Lung (tissue), 12 donors: Measurements from ENCODE around the gene ZNF503. TPM values are rescaled to one million over a fixed set of nuclear protein-coding genes. Genes with fewer than 3 reads are reported as not detected.
A peak's percentile ranks its signal among the peaks of the same experiment; 100 is the strongest.

Source experiments
- ATAC-seq: fragments of 200-7000 bp; cut with Tn5 transposase; one replicate; pipeline ENCODE4 v1.9.1; 2020; ENCODE audit warnings: moderate number of reproducible peaks; ENCODE audit not compliant: insufficient read depth, low FRiP score
- DNase-seq, 3 donors: peaks; one replicate each; pipeline ENCODE4 v3.0.0-alpha.2; 2013 to 2017
- H3K27ac ChIP-seq, 2 donors: one replicate each; pipeline ENCODE4 v1.5.1; 2013; ENCODE audit warnings: mild to moderate bottlenecking in 2 of 2, moderate library complexity in 2 of 2, control low read depth in 1 of 2, inconsistent platforms in 1 of 2, low read depth in 1 of 2, low read length in 1 of 2
- H3K27me3 ChIP-seq, 3 donors: one replicate each; pipeline ENCODE4 v1.5.1; 2013; ENCODE audit warnings: low read length in 2 of 3; ENCODE audit not compliant: control insufficient read depth in 3 of 3, insufficient read depth in 3 of 3
- H3K36me3 ChIP-seq, 4 donors: one replicate each; pipeline ENCODE4 v1.5.1; 2013; ENCODE audit warnings: low read length in 4 of 4, mild to moderate bottlenecking in 1 of 4, moderate library complexity in 1 of 4; ENCODE audit not compliant: control insufficient read depth in 4 of 4, insufficient read depth in 4 of 4
- H3K4me1 ChIP-seq, 5 donors: one replicate each; pipeline ENCODE4 v1.5.1; 2013; ENCODE audit warnings: low read length in 5 of 5, mild to moderate bottlenecking in 2 of 5, moderate library complexity in 1 of 5; ENCODE audit not compliant: control insufficient read depth in 5 of 5, insufficient read depth in 5 of 5
- H3K4me3 ChIP-seq: one replicate; pipeline ENCODE4 v1.5.1; 2013; ENCODE audit warnings: mild to moderate bottlenecking, control low read depth, moderate library complexity
- H3K9ac ChIP-seq, 2 donors: one replicate each; pipeline ENCODE4 v1.5.1; 2013; ENCODE audit warnings: low read length in 2 of 2, control low read depth in 1 of 2; ENCODE audit not compliant: insufficient read depth in 1 of 2
- H3K9me3 ChIP-seq, 4 donors: one replicate each; pipeline ENCODE4 v1.5.1; 2013; ENCODE audit warnings: low read length in 3 of 4, mild to moderate bottlenecking in 1 of 4, moderate library complexity in 1 of 4; ENCODE audit not compliant: control insufficient read depth in 4 of 4, insufficient read depth in 3 of 4
- CTCF ChIP-seq: IDR thresholded peaks from 2 replicates; pipeline ENCODE4 v1.5.1; 2012; ENCODE audit warnings: mild to moderate bottlenecking; ENCODE audit errors: control extremely low read depth, extremely low read depth
- WGBS, 2 donors: extraction: QIAGEN DNeasy Blood & Tissue Kit; methylation state at CpG; one replicate each; pipeline ENCODE4 v1.1.7; 2013; 5-methylcytosine and 5-hydroxymethylcytosine counted together
- polyA plus RNA-seq, 2 donors: library from polyadenylated mRNA; stranded (reverse); fragments of 200-250 nt; gene quantifications; one replicate each; pipeline ENCODE4 v1.2.1, GENCODE V29; 2013
- total RNA-seq, 2 donors: library from RNA; depleted of rRNA in 1 of 2; stranded (reverse); fragments of >200 nt in 1 of 2; gene quantifications; one replicate each; pipeline ENCODE4 v1.2.1, GENCODE V29; 2014 to 2021
- donor health status: control.
- donor health status: control.
- donor health status: Bipolar disorder and iron deficiency.
- donor health status: healthy.
- donor health status: DM: yes; HTN: yes; CAD: no.

ZNF503 gene
- total and polyA plus RNA-seq, 4 donors: 11.7 to 37.8 (median 28.4) TPM

GRCh38 chr10:75410132-75411005 lies 8.8 kb upstream of the ZNF503 start:
- Histone ChIP-seq H3K36me3 (no peaks in the 10 kb centered on the region), H3K4me3 (no peak overlapping the region), H3K4me1 (peaks cover 0 to 32% (median 3%) of the 10 kb centered on the region in 5 donors), H3K9ac (no peak overlapping the region), H3K9me3 (no peaks in the 10 kb centered on the region), H3K27me3 (no peaks in the 10 kb centered on the region), H3K27ac (peak overlapping the region in 1 of 2 donors; percentile 28)
- DNase-seq: peak; percentile 44 to 70 (median 57)
- no peak for TF ChIP-seq CTCF
- 74 to 79% methylated on average over 10 of the region's 10 CpGs for WGBS, 2 donors
- no peak for ATAC-seq

GRCh38 chr10:75408911-75409885 lies 7.6 kb upstream of the ZNF503 start:
- no peaks in the 10 kb centered on the region for H3K36me3 ChIP-seq
- WGBS, 2 donors: 1 to 2% methylated on average over 58 to 76 of the region's 76 CpGs
- DNase-seq (peak; percentile 85 to 90 (median 86)), ATAC-seq (peak; percentile 86)
- no peaks in the 10 kb centered on the region for H3K27me3 ChIP-seq
- TF ChIP-seq CTCF: no peak
- H3K4me1 ChIP-seq: peaks cover 0 to 37% (median 3%) of the 10 kb centered on the region in 5 donors
- H3K4me3 ChIP-seq: peak overlapping the region; percentile 71
- H3K9me3 ChIP-seq: no peaks in the 10 kb centered on the region
- peak overlapping the region; percentile 33 to 65 for H3K9ac ChIP-seq
- H3K27ac ChIP-seq: peak overlapping the region; percentile 78 to 88

GRCh38 chr10:75408509-75408875 lies 6.9 kb upstream of the ZNF503 start:
- no peak for ATAC-seq
- no peaks in the 10 kb centered on the region for H3K27me3 ChIP-seq

More at GRCh38 chr10:75408509-75408875, 6.9 kb upstream of the ZNF503 start:
- peak overlapping the region; percentile 55 to 86 for H3K27ac ChIP-seq
- H3K4me1 ChIP-seq: peaks cover 0 to 39% (median 3%) of the 10 kb centered on the region in 5 donors
- TF ChIP-seq CTCF: no peak
- no peaks in the 10 kb centered on the region for H3K9me3 ChIP-seq
- no peaks in the 10 kb centered on the region for H3K36me3 ChIP-seq
- WGBS, 2 donors: 0 to 2% methylated on average over 26 to 27 of the region's 27 CpGs
- H3K4me3 ChIP-seq: peak overlapping the region; percentile 71
- peak overlapping the region in 1 of 2 donors; percentile 65 for H3K9ac ChIP-seq
- DNase-seq: peak in 1 of 3 donors; percentile 47
